Measurements from ENCODE around the gene GSN.

GSN gene

GRCh38 chr9:121267689-121268597, at the start of gene GSN:
GSN (plus strand) TSS chr9:121268162; CDS start chr9:121301972, 33,810 bp downstream.
- peak in 2 of 3 donors; percentile 14 to 29 for DNase-seq (ENCODE audit: low read depth in 3 of 3, low spot score in 1 of 3)

- no peak for DNase-seq (ENCODE audit: low read depth in 3 of 3, low spot score in 1 of 3)
Measured at GRCh38 chr9:121218357-121219027, 49.5 kb upstream of the GSN start.

GRCh38 chr9:121219530-121219929, 48.4 kb upstream of the GSN start:
- no peak for DNase-seq (ENCODE audit: low read depth in 3 of 3, low spot score in 1 of 3)

- DNase-seq (ENCODE audit: low read depth in 3 of 3, low spot score in 1 of 3), result no peak
Measured at GRCh38 chr9:121220996-121221663, 46.8 kb upstream of the GSN start.

GRCh38 chr9:121221664-121222055, 46.3 kb upstream of the GSN start:
- no peak for DNase-seq (ENCODE audit: low read depth in 3 of 3, low spot score in 1 of 3)

- no peak for DNase-seq (ENCODE audit: low read depth in 3 of 3, low spot score in 1 of 3)
Measured at GRCh38 chr9:121222524-121223171, 45.3 kb upstream of the GSN start.

GRCh38 chr9:121225240-121225639, 42.7 kb upstream of the GSN start:
- DNase-seq (ENCODE audit: low read depth in 3 of 3, low spot score in 1 of 3), result no peak

GRCh38 chr9:121226175-121226574, 41.8 kb upstream of the GSN start:
- no peak for DNase-seq (ENCODE audit: low read depth in 3 of 3, low spot score in 1 of 3)

GRCh38 chr9:121227862-121228261, 40.1 kb upstream of the GSN start:
- no peak for DNase-seq (ENCODE audit: low read depth in 3 of 3, low spot score in 1 of 3)

- no peak for DNase-seq (ENCODE audit: low read depth in 3 of 3, low spot score in 1 of 3)
Measured at GRCh38 chr9:121230256-121230655, 37.7 kb upstream of the GSN start.

GRCh38 chr9:121232251-121232650, 35.7 kb upstream of the GSN start:
- no peak for DNase-seq (ENCODE audit: low read depth in 3 of 3, low spot score in 1 of 3)

GRCh38 chr9:121233906-121234831, 33.8 kb upstream of the GSN start:
- no peak for DNase-seq (ENCODE audit: low read depth in 3 of 3, low spot score in 1 of 3)

GRCh38 chr9:121234832-121235161, 33.2 kb upstream of the GSN start:
- DNase-seq (ENCODE audit: low read depth in 3 of 3, low spot score in 1 of 3), result no peak

- no peak for DNase-seq (ENCODE audit: low read depth in 3 of 3, low spot score in 1 of 3)
Measured at GRCh38 chr9:121235512-121235911, 32.5 kb upstream of the GSN start.

- DNase-seq (ENCODE audit: low read depth in 3 of 3, low spot score in 1 of 3), result no peak
Measured at GRCh38 chr9:121237916-121238315, 30.0 kb upstream of the GSN start.

- DNase-seq (ENCODE audit: low read depth in 3 of 3, low spot score in 1 of 3), result no peak
Measured at GRCh38 chr9:121239071-121239470, 28.9 kb upstream of the GSN start.

GRCh38 chr9:121239851-121240250, 28.1 kb upstream of the GSN start:
- DNase-seq (ENCODE audit: low read depth in 3 of 3, low spot score in 1 of 3), result no peak

- no peak for DNase-seq (ENCODE audit: low read depth in 3 of 3, low spot score in 1 of 3)
Measured at GRCh38 chr9:121240472-121241135, 27.4 kb upstream of the GSN start.

GRCh38 chr9:121242219-121242958, 25.6 kb upstream of the GSN start:
- DNase-seq (ENCODE audit: low read depth in 3 of 3, low spot score in 1 of 3), result no peak
